Loucy (cell line): ENCODE results near the gene LRP3.

ENCODE experiments used
- H2AFZ ChIP-seq: fragments of 200-600 bp; sonication (generic); 2 replicates; pipeline ENCODE4 v1.6.0; 2016; ENCODE audit warnings: antibody characterized with exemption, mild to moderate bottlenecking, low read length, moderate library complexity
- H3F3A ChIP-seq: fragments of 200-600 bp; 2 replicates; pipeline ENCODE4 v1.6.0; 2016; ENCODE audit warnings: antibody characterized with exemption, low read depth, mild to moderate bottlenecking
- H3K27me3 ChIP-seq: fragments of 200-600 bp; sonication (generic); 2 replicates; pipeline ENCODE4 v1.6.1; 2014; ENCODE audit warnings: low read length, mild to moderate bottlenecking; ENCODE audit not compliant: insufficient read depth, poor library complexity, severe bottlenecking
- H3K36me3 ChIP-seq: fragments of 200-600 bp; sonication (generic); 2 replicates; pipeline ENCODE4 v1.6.1; 2016; ENCODE audit warnings: low read length; ENCODE audit not compliant: insufficient read depth
- H3K4me1 ChIP-seq: fragments of 200-600 bp; sonication (generic); 2 replicates; pipeline ENCODE4 v1.5.1; 2014; ENCODE audit warnings: low read length, mild to moderate bottlenecking; ENCODE audit not compliant: insufficient read depth, poor library complexity, severe bottlenecking
- H3K4me2 ChIP-seq: fragments of 200-600 bp; sonication (generic); 2 replicates; pipeline ENCODE4 v1.6.0; 2014; ENCODE audit warnings: antibody characterized with exemption, low read length, low read depth, mild to moderate bottlenecking; ENCODE audit not compliant: poor library complexity, severe bottlenecking
- H3K4me3 ChIP-seq: fragments of 200-600 bp; sonication (generic); 2 replicates; pipeline ENCODE4 v1.5.1; 2014; ENCODE audit warnings: low read length, mild to moderate bottlenecking, mixed read lengths; ENCODE audit not compliant: poor library complexity, severe bottlenecking
- H3K79me2 ChIP-seq: fragments of 200-600 bp; sonication (generic); 2 replicates; pipeline ENCODE4 v1.6.1; 2014; ENCODE audit warnings: low read length; ENCODE audit not compliant: insufficient read depth
- H3K9ac ChIP-seq: fragments of 200-600 bp; sonication (generic); 2 replicates; pipeline ENCODE4 v1.6.0; 2014; ENCODE audit warnings: mild to moderate bottlenecking, low read depth, low read length, moderate library complexity; ENCODE audit not compliant: poor library complexity, severe bottlenecking
- H3K9me2 ChIP-seq: fragments of 200-600 bp; sonication (generic); replicated peaks from 2 replicates; pipeline ENCODE4 v1.6.1; 2016; ENCODE audit warnings: low read depth, low read length, mixed read lengths
- H3K9me3 ChIP-seq: fragments of 200-600 bp; sonication (generic); 2 replicates; pipeline ENCODE4 v1.6.1; 2014; ENCODE audit warnings: mild to moderate bottlenecking, antibody characterized with exemption, low read length, low read depth; ENCODE audit not compliant: insufficient read depth
- H4K20me1 ChIP-seq: fragments of 200-600 bp; sonication (generic); 2 replicates; pipeline ENCODE4 v1.6.0; 2014; ENCODE audit warnings: antibody characterized with exemption, low read length, mild to moderate bottlenecking; ENCODE audit not compliant: insufficient read depth, poor library complexity, severe bottlenecking
- CTCF ChIP-seq: fragments of 200-600 bp; sonication (generic); conservative IDR thresholded peaks from 2 replicates; pipeline ENCODE4 v1.5.1; 2014; ENCODE audit warnings: mild to moderate bottlenecking, antibody characterized with exemption, low read length
- EZH2phosphoT487 ChIP-seq: fragments of 200-600 bp; IDR thresholded peaks from 2 replicates; pipeline ENCODE4 v1.6.1; 2018; ENCODE audit warnings: antibody characterized with exemption, mild to moderate bottlenecking, moderate library complexity, borderline replicate concordance

LRP3 gene

GRCh38 chr19:33156334-33156733 lies 37.8 kb upstream of the LRP3 start:
- Histone ChIP-seq H3K27me3 (no peaks in the 10 kb centered on the region), H4K20me1 (no peaks in the 10 kb centered on the region), H3K4me2 (no peak overlapping the region), H3K4me3 (no peak overlapping the region), H3K9ac (no peak overlapping the region), H3K36me3 (no peaks in the 10 kb centered on the region), H3K4me1 (peaks cover 22% of the 10 kb centered on the region), H2AFZ (no peak overlapping the region), H3K9me2 (no peaks in the 10 kb centered on the region), H3K9me3 (no peaks in the 10 kb centered on the region), H3K79me2 (no peaks in the 10 kb centered on the region), H3F3A (peaks cover 6% of the 10 kb centered on the region)
- TF ChIP-seq CTCF (no peak), EZH2phosphoT487 (no peak)

GRCh38 chr19:33157906-33158305 lies 36.2 kb upstream of the LRP3 start:
- Histone ChIP-seq H2AFZ (0 out of 2 replicates have a peak overlapping the region, but pooled peaks have one; percentile 0), H3K27me3 (no peaks in the 10 kb centered on the region), H3K4me1 (peaks cover 25% of the 10 kb centered on the region), H3K9me2 (no peaks in the 10 kb centered on the region), H3K4me3 (no peak overlapping the region), H3F3A (peaks cover 6% of the 10 kb centered on the region), H3K36me3 (no peaks in the 10 kb centered on the region), H3K79me2 (no peaks in the 10 kb centered on the region), H4K20me1 (no peaks in the 10 kb centered on the region), H3K9ac (peak overlapping the region; percentile 19), H3K4me2 (peak overlapping the region; percentile 25), H3K9me3 (no peaks in the 10 kb centered on the region)
- TF ChIP-seq CTCF (no peak), EZH2phosphoT487 (no peak)

- H3K36me3 ChIP-seq: no peaks in the 10 kb centered on the region
- TF ChIP-seq CTCF: no peak
- no peak for TF ChIP-seq EZH2phosphoT487
- H3K4me2 ChIP-seq: peak overlapping the region; percentile 25
- no peaks in the 10 kb centered on the region for H3K9me2 ChIP-seq
- H2AFZ ChIP-seq: 0 out of 2 replicates have a peak overlapping the region, but pooled peaks have one; percentile 0
- no peaks in the 10 kb centered on the region for H4K20me1 ChIP-seq
- H3K9me3 ChIP-seq: no peaks in the 10 kb centered on the region
- H3F3A ChIP-seq: peaks cover 6% of the 10 kb centered on the region
- H3K9ac ChIP-seq: peak overlapping the region; percentile 19
- H3K4me3 ChIP-seq: no peak overlapping the region
- H3K79me2 ChIP-seq: no peaks in the 10 kb centered on the region
- no peaks in the 10 kb centered on the region for H3K27me3 ChIP-seq
- H3K4me1 ChIP-seq: peaks cover 25% of the 10 kb centered on the region
Measured at GRCh38 chr19:33158365-33158764, 35.8 kb upstream of the LRP3 start.
